Spleen (tissue), 11 donors: ENCODE results near the gene SYNGR2. TPM values are rescaled to one million over a fixed set of nuclear protein-coding genes. Genes with fewer than 3 reads are reported as not detected.

Source experiments
- DNase-seq: peaks from one replicate; pipeline ENCODE4 v3.0.0-alpha.2; 2020
- H3K27ac ChIP-seq, 8 donors: fragments of 200-600 bp; sonication (generic) in 7 of 8; 1 replicate in 4 of 8; 2 replicates in 4 of 8; pipeline versions ENCODE4 v1.5.0 to v1.8.0; 2016 to 2021; ENCODE audit warnings: inconsistent platforms in 4 of 8, mild to moderate bottlenecking in 4 of 8, moderate library complexity in 1 of 8
- H3K27me3 ChIP-seq, 7 donors: fragments of 200-600 bp; sonication (generic) in 6 of 7; replicated peaks in 1 of 7; 1 replicate in 4 of 7; 2 replicates in 3 of 7; pipeline versions ENCODE4 v1.5.0 to v1.8.0; 2016 to 2021; ENCODE audit warnings: inconsistent platforms in 3 of 7, mild to moderate bottlenecking in 1 of 7
- H3K36me3 ChIP-seq, 6 donors: fragments of 200-600 bp; sonication (generic) in 5 of 6; 1 replicate in 4 of 6; 2 replicates in 2 of 6; pipeline versions ENCODE4 v1.5.0 to v1.8.0; 2016 to 2021; ENCODE audit warnings: inconsistent platforms in 2 of 6
- H3K4me1 ChIP-seq, 6 donors: fragments of 200-600 bp; sonication (generic) in 5 of 6; 1 replicate in 3 of 6; 2 replicates in 3 of 6; pipeline versions ENCODE4 v1.5.0 to v1.8.0; 2016 to 2021; ENCODE audit warnings: inconsistent platforms in 3 of 6
- H3K4me3 ChIP-seq, 8 donors: fragments of 200-600 bp; sonication (generic) in 7 of 8; 1 replicate in 4 of 8; 2 replicates in 4 of 8; pipeline versions ENCODE4 v1.5.0 to v1.8.0; 2016 to 2021; ENCODE audit warnings: inconsistent platforms in 4 of 8, mild to moderate bottlenecking in 4 of 8, moderate library complexity in 2 of 8
- H3K9me3 ChIP-seq, 8 donors: fragments of 200-600 bp; sonication (generic) in 7 of 8; 1 replicate in 4 of 8; 2 replicates in 4 of 8; pipeline versions ENCODE4 v1.5.0 to v1.8.0; 2016 to 2021; ENCODE audit warnings: inconsistent platforms in 4 of 8
- POLR2A ChIP-seq, 3 donors: fragments of 450-650 bp; IDR thresholded peaks; one replicate each; pipeline ENCODE4 v1.5.1; 2017; ENCODE audit warnings: antibody characterized with exemption in 3 of 3, mild to moderate bottlenecking in 1 of 3
- POLR2AphosphoS5 ChIP-seq, 3 donors: sonication (generic); formaldehyde crosslinking; IDR thresholded peaks; one replicate each; pipeline ENCODE4 v1.5.1; 2017; ENCODE audit warnings: antibody characterized with exemption in 3 of 3
- WGBS, 5 donors: extraction: QIAGEN DNeasy Blood & Tissue Kit in 3 of 5; methylation state at CpG; one replicate each; pipeline versions ENCODE4 v1.1.5 to v1.1.7; 2013 to 2018; 5-methylcytosine and 5-hydroxymethylcytosine counted together
- intact Hi-C: fragments of 100-400 bp; cut with DNase I; formaldehyde crosslinking; loops from one replicate; pipeline ENCODE4 v1.15.0; 2023; ENCODE audit warnings: low total_unique reads
- polyA plus RNA-seq, 3 donors: library from polyadenylated mRNA; stranded (reverse); fragments of 200-250 nt; gene quantifications; one replicate each; pipeline ENCODE4 v1.2.1, GENCODE V29; 2013
- total RNA-seq, 7 donors: library from RNA; depleted of rRNA in 3 of 7; stranded (reverse); fragments of >200 nt in 3 of 7; fragmentation: NEBNext Ultra II Directional in 4 of 7; extraction: Animal tissue kit (Norgen Biotek cat#: 25700) in 4 of 7; gene quantifications; one replicate each; pipeline versions ENCODE4 v1.1.0 to v1.2.1, GENCODE V29; 2016 to 2021
- TF ChIP-seq, protein P1 (sequence below), 11 experiments: fragments of 200-600 bp in 7 of 11; fragments of 450-650 bp in 4 of 11; sonication (generic) in 4 of 11; IDR thresholded peaks in 8 of 11; conservative IDR thresholded peaks in 3 of 11; 1 replicate in 7 of 11; 2 replicates in 4 of 11; pipeline versions ENCODE4 v1.4.0 to v1.8.0; 2016 to 2021; ENCODE audit warnings: antibody characterized with exemption in 11 of 11, inconsistent platforms in 4 of 11, mild to moderate bottlenecking in 1 of 11
- donor health status: healthy with polysubstance abuse.
- donor health status: DM: no; HTN: no; CAD: no; lungs with moderate emphysema.
- donor health status: DM: no; HTN: no; CAD: no.
- donor health status: Bipolar disorder and iron deficiency.
- donor health status: healthy.
- donor health status: DM: no; HTN: no; CAD: no.
- donor health status: DM: yes; HTN: yes; CAD: no.

SYNGR2 gene
- total and polyA plus RNA-seq, 10 donors: 107 to 201 (median 144) TPM

DNA sequence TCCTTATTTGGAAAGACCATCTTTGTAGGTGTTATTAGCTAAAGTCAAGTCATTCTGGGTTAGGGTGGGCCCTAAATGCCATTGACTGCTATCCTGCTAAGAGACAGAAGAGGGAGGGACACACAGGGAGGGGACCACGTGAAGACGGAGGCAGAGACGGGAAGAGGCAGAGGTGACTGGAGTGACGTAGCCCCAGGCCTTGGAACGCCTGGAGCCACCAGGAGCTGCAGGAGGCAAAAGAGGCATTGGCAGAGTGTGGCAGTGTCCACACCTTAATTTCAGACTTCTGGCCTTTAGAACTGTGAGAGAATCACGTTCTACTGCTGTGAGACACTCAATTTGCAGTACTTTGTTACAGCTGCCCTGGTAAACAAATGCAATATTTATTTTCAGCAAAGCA lies 32.1 kb downstream of the SYNGR2 start:
- TF ChIP-seq POLR2A (IDR thresholded peaks at IDR 0.05) (no peak), POLR2AphosphoS5 (IDR thresholded peaks at IDR 0.05) (no peak)
- TF ChIP-seq, protein P1, sequence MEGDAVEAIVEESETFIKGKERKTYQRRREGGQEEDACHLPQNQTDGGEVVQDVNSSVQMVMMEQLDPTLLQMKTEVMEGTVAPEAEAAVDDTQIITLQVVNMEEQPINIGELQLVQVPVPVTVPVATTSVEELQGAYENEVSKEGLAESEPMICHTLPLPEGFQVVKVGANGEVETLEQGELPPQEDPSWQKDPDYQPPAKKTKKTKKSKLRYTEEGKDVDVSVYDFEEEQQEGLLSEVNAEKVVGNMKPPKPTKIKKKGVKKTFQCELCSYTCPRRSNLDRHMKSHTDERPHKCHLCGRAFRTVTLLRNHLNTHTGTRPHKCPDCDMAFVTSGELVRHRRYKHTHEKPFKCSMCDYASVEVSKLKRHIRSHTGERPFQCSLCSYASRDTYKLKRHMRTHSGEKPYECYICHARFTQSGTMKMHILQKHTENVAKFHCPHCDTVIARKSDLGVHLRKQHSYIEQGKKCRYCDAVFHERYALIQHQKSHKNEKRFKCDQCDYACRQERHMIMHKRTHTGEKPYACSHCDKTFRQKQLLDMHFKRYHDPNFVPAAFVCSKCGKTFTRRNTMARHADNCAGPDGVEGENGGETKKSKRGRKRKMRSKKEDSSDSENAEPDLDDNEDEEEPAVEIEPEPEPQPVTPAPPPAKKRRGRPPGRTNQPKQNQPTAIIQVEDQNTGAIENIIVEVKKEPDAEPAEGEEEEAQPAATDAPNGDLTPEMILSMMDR (IDR thresholded peaks at IDR 0.05 in 8 of 11, conservative IDR thresholded peaks at IDR 0.05 in 3 of 11): no peak
- H3K36me3 ChIP-seq: peaks cover 0 to 61% (median 3%) of the 10 kb centered on the region in 6 donors
- intact Hi-C loops: no loop called here
- no peaks in the 10 kb centered on the region for H3K27me3 ChIP-seq
- no peak for DNase-seq
- H3K27ac ChIP-seq: peak overlapping the region in 2 of 8 donors; percentile 86 to 92
- peaks cover 0 to 19% (median 1%) of the 10 kb centered on the region in 6 donors for H3K4me1 ChIP-seq
- no peak overlapping the region for H3K4me3 ChIP-seq
- 92 to 98% (median 95%) methylated on average over 6 of the region's 6 CpGs for WGBS, 5 donors
- H3K9me3 ChIP-seq: no peaks in the 10 kb centered on the region

DNA sequence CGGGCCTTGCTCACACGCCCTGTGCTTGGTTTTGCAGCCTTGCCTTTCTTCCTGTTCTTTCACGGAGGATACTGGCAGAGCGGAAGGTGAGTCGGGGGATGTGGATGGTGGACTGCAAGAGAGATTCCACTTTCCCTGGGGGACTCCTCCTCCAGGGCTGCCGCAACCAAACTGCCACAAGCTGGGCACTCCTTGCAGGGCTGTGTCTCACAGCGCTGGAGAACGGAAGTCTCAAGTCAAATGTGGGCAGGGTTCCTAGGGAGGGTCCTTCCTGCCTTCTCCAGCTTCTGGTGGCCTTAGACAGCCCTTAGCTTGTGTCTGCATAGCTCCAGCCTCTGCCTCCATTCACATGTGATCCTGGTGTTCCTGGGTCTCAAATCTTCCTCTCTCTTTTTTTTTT lies 34.3 kb downstream of the SYNGR2 start:
- no peak for DNase-seq
- intact Hi-C loops: no loop called here
- peaks cover 0 to 48% (median 0%) of the 10 kb centered on the region in 6 donors for H3K36me3 ChIP-seq
- peaks cover 0 to 19% (median 1%) of the 10 kb centered on the region in 6 donors for H3K4me1 ChIP-seq
- WGBS, 5 donors: 76 to 84% (median 81%) methylated on average over 8 of the region's 8 CpGs
- H3K9me3 ChIP-seq: no peaks in the 10 kb centered on the region
- H3K4me3 ChIP-seq: no peak overlapping the region
- no peaks in the 10 kb centered on the region for H3K27me3 ChIP-seq
- H3K27ac ChIP-seq: no peak overlapping the region
- TF ChIP-seq POLR2AphosphoS5 (IDR thresholded peaks at IDR 0.05) (no peak), POLR2A (IDR thresholded peaks at IDR 0.05) (no peak)
- TF ChIP-seq, protein P1 (IDR thresholded peaks at IDR 0.05 in 8 of 11, conservative IDR thresholded peaks at IDR 0.05 in 3 of 11): no peak

DNA sequence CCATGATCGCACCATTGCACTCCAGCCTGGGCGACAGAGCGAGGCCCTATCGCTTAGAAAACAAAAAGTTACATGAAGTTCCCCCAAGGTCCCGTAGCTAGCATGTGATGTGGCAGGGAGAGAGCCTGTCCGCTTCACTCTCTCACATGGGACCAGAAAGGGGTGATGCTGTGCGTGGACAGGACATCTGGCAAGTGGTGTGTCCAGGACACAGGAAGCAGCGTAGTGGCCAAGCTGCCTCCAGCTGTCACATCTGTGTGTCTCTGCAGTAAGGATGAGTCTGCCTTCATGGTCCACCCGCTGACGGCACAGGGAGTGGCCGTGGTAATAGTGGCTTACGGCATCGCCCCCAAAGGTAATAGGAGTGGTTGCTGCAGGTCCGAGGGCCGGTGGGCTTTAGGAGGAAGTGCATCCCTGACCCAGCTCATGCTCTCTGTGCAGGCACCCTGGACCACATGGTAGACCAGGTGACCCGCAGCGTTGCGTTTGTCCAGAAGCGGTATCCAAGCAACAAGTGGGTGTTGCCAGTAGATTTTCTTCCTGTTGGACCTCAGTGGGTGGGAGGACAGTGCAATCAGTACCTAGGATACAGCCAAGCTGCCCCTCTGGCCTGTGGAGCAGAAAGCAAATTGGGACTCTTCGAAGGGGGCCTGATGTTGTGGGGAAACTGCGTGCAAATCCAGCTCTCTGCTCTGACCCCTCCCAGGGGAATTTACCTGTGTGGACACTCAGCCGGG lies 36.2 kb downstream of the SYNGR2 start:
- peaks cover 0 to 2% (median 0%) of the 10 kb centered on the region in 6 donors for H3K4me1 ChIP-seq
- H3K4me3 ChIP-seq: no peak overlapping the region
- WGBS, 5 donors: 91 to 95% (median 94%) methylated on average over 17 to 22 of the region's 22 CpGs
- no peak overlapping the region for H3K27ac ChIP-seq
- no peak for TF ChIP-seq POLR2AphosphoS5 (IDR thresholded peaks at IDR 0.05)
- no peak for TF ChIP-seq POLR2A (IDR thresholded peaks at IDR 0.05)
- TF ChIP-seq, protein P1 (IDR thresholded peaks at IDR 0.05 in 8 of 11, conservative IDR thresholded peaks at IDR 0.05 in 3 of 11): no peak
- no peaks in the 10 kb centered on the region for H3K27me3 ChIP-seq
- H3K36me3 ChIP-seq: peaks cover 0 to 43% (median 0%) of the 10 kb centered on the region in 6 donors
- DNase-seq: no peak
- H3K9me3 ChIP-seq: no peaks in the 10 kb centered on the region
- intact Hi-C loops: no loop called here

DNA sequence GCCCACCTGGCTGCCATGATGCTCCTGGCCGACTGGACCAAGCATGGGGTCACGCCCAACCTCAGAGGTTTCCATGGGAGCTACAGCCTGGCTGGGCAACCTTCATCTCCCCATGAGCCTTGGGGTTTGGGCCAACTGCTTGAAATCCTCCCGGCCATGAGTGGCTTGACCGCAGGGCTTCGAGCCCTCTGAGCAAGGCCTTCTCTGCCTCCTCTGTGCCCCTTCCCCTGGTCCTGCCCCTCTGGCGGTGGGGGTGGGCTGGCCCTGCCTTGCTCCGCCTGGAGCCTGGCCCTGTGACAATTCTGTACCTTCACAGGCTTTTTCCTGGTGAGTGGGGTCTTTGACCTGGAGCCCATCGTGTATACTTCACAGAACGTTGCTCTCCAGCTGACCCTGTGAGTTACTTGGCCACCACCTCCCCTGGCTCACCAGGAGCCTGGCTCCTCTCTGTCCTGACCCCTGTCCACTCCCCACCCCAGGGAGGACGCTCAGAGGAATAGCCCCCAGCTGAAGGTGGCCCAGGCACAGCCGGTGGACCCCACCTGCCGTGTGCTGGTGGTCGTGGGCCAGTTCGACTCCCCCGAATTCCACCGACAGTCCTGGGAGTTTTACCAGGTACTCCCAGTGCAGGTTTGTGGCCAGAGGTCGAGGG lies 36.9 kb downstream of the SYNGR2 start:
- intact Hi-C loops: no loop called here
- Histone ChIP-seq H3K27me3 (no peaks in the 10 kb centered on the region), H3K36me3 (peaks cover 0 to 43% (median 0%) of the 10 kb centered on the region in 6 donors), H3K4me1 (no peaks in the 10 kb centered on the region), H3K27ac (no peak overlapping the region), H3K9me3 (no peaks in the 10 kb centered on the region), H3K4me3 (no peak overlapping the region)
- no peak for DNase-seq
- TF ChIP-seq POLR2AphosphoS5 (IDR thresholded peaks at IDR 0.05): no peak
- no peak for TF ChIP-seq POLR2A (IDR thresholded peaks at IDR 0.05)
- TF ChIP-seq, protein P1 (IDR thresholded peaks at IDR 0.05 in 8 of 11, conservative IDR thresholded peaks at IDR 0.05 in 3 of 11): no peak
- WGBS, 5 donors: 91 to 100% (median 93%) methylated on average over 12 to 17 of the region's 17 CpGs
